Measurements from ENCODE around the gene KDM3A. TPM values are rescaled to one million over a fixed set of nuclear protein-coding genes. Genes with fewer than 3 reads are reported as not detected.

The KDM3A gene
- polyA plus RNA-seq (2013): 30.3 and 30.5 TPM in 2 replicates

- Histone ChIP-seq H3K4me1 (ENCODE audit: control insufficient read depth in 1 of 2, insufficient read depth in 2 of 2, low read length in 2 of 2) (peaks cover 0 to 6% of the 10 kb centered on the region in 2 experiments), H2AK5ac (ENCODE audit: low read length) (no peak within 1 kb of the TSS), H3K79me2 (ENCODE audit: control insufficient read depth, insufficient read depth, low read length, poor library complexity) (peaks cover 4% of the 10 kb centered on the region), H3K36me3 (ENCODE audit: control insufficient read depth in 1 of 2, insufficient read depth in 2 of 2, low read length in 2 of 2) (peaks cover 0 to 3% of the 10 kb centered on the region in 2 experiments), H4K8ac (ENCODE audit: low read depth, low read length) (peak within 1 kb of the TSS; percentile 75), H3K23ac (ENCODE audit: low read length) (no peak within 1 kb of the TSS), H3K79me1 (ENCODE audit: low read length) (peaks cover 6% of the 10 kb centered on the region), H3K18ac (ENCODE audit: low read length) (peak within 1 kb of the TSS; percentile 60), H3K27me3 (ENCODE audit: insufficient read depth, low read length) (no peaks in the 10 kb centered on the region), H2BK12ac (ENCODE audit: low read length) (peak within 1 kb of the TSS; percentile 78), H3K4me3 (ENCODE audit: low read depth, low read length) (peak within 1 kb of the TSS; percentile 89), H3K9me3 (ENCODE audit: insufficient read depth, low read depth, low read length) (peaks cover 2% of the 10 kb centered on the region), H3K9ac (ENCODE audit: low read length) (peak within 1 kb of the TSS; percentile 86), H3K4ac (ENCODE audit: low read depth, low read length) (peak within 1 kb of the TSS; percentile 67), H4K91ac (ENCODE audit: low read depth, low read length) (peak within 1 kb of the TSS; percentile 92), H3K14ac (ENCODE audit: low read length) (peak within 1 kb of the TSS; percentile 79), H3K27ac (ENCODE audit: low read depth, low read length) (peak within 1 kb of the TSS; percentile 91), H3K4me2 (ENCODE audit: low read length) (peak within 1 kb of the TSS; percentile 90), H2BK120ac (ENCODE audit: insufficient read depth, low read length, poor library complexity) (peak within 1 kb of the TSS; percentile 78), H4K12ac (ENCODE audit: low read depth, low read length) (peak within 1 kb of the TSS; percentile 73), H2BK5ac (ENCODE audit: low read depth, low read length, poor library complexity) (peak within 1 kb of the TSS; percentile 95), H2AFZ (ENCODE audit: insufficient read depth, low read length, poor library complexity) (peak within 1 kb of the TSS; percentile 96)
- no CpG with 5 or more reads among the region's 51 CpGs for WGBS (ENCODE audit: extremely low coverage, insufficient coverage, insufficient read length)
- peak; percentile 100 for DNase-seq
These were observed at the start of gene KDM3A for GRCh38 chr2:86440631-86441391. Gene KDM3A, plus strand, starts transcription at chr2:86441371. Its CDS starts 677 bp downstream, at chr2:86442048.

- Histone ChIP-seq H2BK12ac (ENCODE audit: low read length) (no peak overlapping the region), H3K9ac (ENCODE audit: low read length) (no peak overlapping the region), H3K18ac (ENCODE audit: low read length) (no peak overlapping the region), H3K36me3 (ENCODE audit: control insufficient read depth in 1 of 2, insufficient read depth in 2 of 2, low read length in 2 of 2) (no peaks in the 10 kb centered on the region), H3K79me2 (ENCODE audit: control insufficient read depth, insufficient read depth, low read length, poor library complexity) (no peaks in the 10 kb centered on the region), H3K79me1 (ENCODE audit: low read length) (no peaks in the 10 kb centered on the region), H2BK120ac (ENCODE audit: insufficient read depth, low read length, poor library complexity) (no peak overlapping the region), H2AK5ac (ENCODE audit: low read length) (no peak overlapping the region), H3K9me3 (ENCODE audit: insufficient read depth, low read depth, low read length) (no peaks in the 10 kb centered on the region), H3K23ac (ENCODE audit: low read length) (no peak overlapping the region), H2AFZ (ENCODE audit: insufficient read depth, low read length, poor library complexity) (no peak overlapping the region), H4K91ac (ENCODE audit: low read depth, low read length) (no peak overlapping the region), H3K14ac (ENCODE audit: low read length) (no peak overlapping the region), H4K8ac (ENCODE audit: low read depth, low read length) (no peak overlapping the region), H3K27ac (ENCODE audit: low read depth, low read length) (no peak overlapping the region), H3K4me3 (ENCODE audit: low read depth, low read length) (no peak overlapping the region), H3K4me1 (ENCODE audit: control insufficient read depth in 1 of 2, insufficient read depth in 2 of 2, low read length in 2 of 2) (no peaks in the 10 kb centered on the region), H3K27me3 (ENCODE audit: insufficient read depth, low read length) (no peaks in the 10 kb centered on the region), H2BK5ac (ENCODE audit: low read depth, low read length, poor library complexity) (no peak overlapping the region), H3K4ac (ENCODE audit: low read depth, low read length) (no peak overlapping the region), H3K4me2 (ENCODE audit: low read length) (no peak overlapping the region), H4K12ac (ENCODE audit: low read depth, low read length) (no peak overlapping the region)
- WGBS (ENCODE audit: extremely low coverage, insufficient coverage, insufficient read length): no CpG with 5 or more reads among the region's 6 CpGs
- DNase-seq: no peak
These were observed 48.2 kb upstream of the KDM3A start for GRCh38 chr2:86392873-86393518.

- DNase-seq: peak in 1 of 2 donors; percentile 41
- Histone ChIP-seq H3K9ac (ENCODE audit: low read length) (no peak overlapping the region), H3K79me1 (ENCODE audit: low read length) (no peaks in the 10 kb centered on the region), H3K79me2 (ENCODE audit: control insufficient read depth, insufficient read depth, low read length, poor library complexity) (no peaks in the 10 kb centered on the region), H3K4me2 (ENCODE audit: low read length) (no peak overlapping the region), H3K4ac (ENCODE audit: low read depth, low read length) (no peak overlapping the region), H2BK5ac (ENCODE audit: low read depth, low read length, poor library complexity) (no peak overlapping the region), H3K36me3 (ENCODE audit: control insufficient read depth in 1 of 2, insufficient read depth in 2 of 2, low read length in 2 of 2) (no peaks in the 10 kb centered on the region), H3K27ac (ENCODE audit: low read depth, low read length) (no peak overlapping the region), H3K9me3 (ENCODE audit: insufficient read depth, low read depth, low read length) (no peaks in the 10 kb centered on the region), H3K4me1 (ENCODE audit: control insufficient read depth in 1 of 2, insufficient read depth in 2 of 2, low read length in 2 of 2) (no peaks in the 10 kb centered on the region), H3K14ac (ENCODE audit: low read length) (no peak overlapping the region), H3K4me3 (ENCODE audit: low read depth, low read length) (no peak overlapping the region), H2AFZ (ENCODE audit: insufficient read depth, low read length, poor library complexity) (no peak overlapping the region), H4K8ac (ENCODE audit: low read depth, low read length) (no peak overlapping the region), H3K23ac (ENCODE audit: low read length) (no peak overlapping the region), H3K27me3 (ENCODE audit: insufficient read depth, low read length) (no peaks in the 10 kb centered on the region), H2BK120ac (ENCODE audit: insufficient read depth, low read length, poor library complexity) (no peak overlapping the region), H3K18ac (ENCODE audit: low read length) (no peak overlapping the region), H4K91ac (ENCODE audit: low read depth, low read length) (no peak overlapping the region), H2BK12ac (ENCODE audit: low read length) (no peak overlapping the region), H4K12ac (ENCODE audit: low read depth, low read length) (no peak overlapping the region), H2AK5ac (ENCODE audit: low read length) (no peak overlapping the region)
- no CpG with 5 or more reads among the region's 1 CpG for WGBS (ENCODE audit: extremely low coverage, insufficient coverage, insufficient read length)
These were observed 47.4 kb upstream of the KDM3A start for GRCh38 chr2:86393521-86394491.

GRCh38 chr2:86396291-86396785 is 44.8 kb upstream of the KDM3A start:
- Histone ChIP-seq H3K4me1 (ENCODE audit: control insufficient read depth in 1 of 2, insufficient read depth in 2 of 2, low read length in 2 of 2) (no peaks in the 10 kb centered on the region), H3K18ac (ENCODE audit: low read length) (no peak overlapping the region), H3K79me1 (ENCODE audit: low read length) (no peaks in the 10 kb centered on the region), H3K23ac (ENCODE audit: low read length) (no peak overlapping the region), H3K27ac (ENCODE audit: low read depth, low read length) (no peak overlapping the region), H2BK120ac (ENCODE audit: insufficient read depth, low read length, poor library complexity) (no peak overlapping the region), H2AK5ac (ENCODE audit: low read length) (no peak overlapping the region), H3K36me3 (ENCODE audit: control insufficient read depth in 1 of 2, insufficient read depth in 2 of 2, low read length in 2 of 2) (no peaks in the 10 kb centered on the region), H3K27me3 (ENCODE audit: insufficient read depth, low read length) (no peaks in the 10 kb centered on the region), H4K8ac (ENCODE audit: low read depth, low read length) (no peak overlapping the region), H4K12ac (ENCODE audit: low read depth, low read length) (no peak overlapping the region), H3K79me2 (ENCODE audit: control insufficient read depth, insufficient read depth, low read length, poor library complexity) (no peaks in the 10 kb centered on the region), H4K91ac (ENCODE audit: low read depth, low read length) (no peak overlapping the region), H3K14ac (ENCODE audit: low read length) (no peak overlapping the region), H3K9ac (ENCODE audit: low read length) (no peak overlapping the region), H2BK12ac (ENCODE audit: low read length) (no peak overlapping the region), H3K9me3 (ENCODE audit: insufficient read depth, low read depth, low read length) (no peaks in the 10 kb centered on the region), H3K4me3 (ENCODE audit: low read depth, low read length) (no peak overlapping the region), H3K4me2 (ENCODE audit: low read length) (no peak overlapping the region), H3K4ac (ENCODE audit: low read depth, low read length) (no peak overlapping the region), H2AFZ (ENCODE audit: insufficient read depth, low read length, poor library complexity) (no peak overlapping the region), H2BK5ac (ENCODE audit: low read depth, low read length, poor library complexity) (no peak overlapping the region)
- DNase-seq: peak in 1 of 2 donors; percentile 67
- WGBS (ENCODE audit: extremely low coverage, insufficient coverage, insufficient read length): no CpG with 5 or more reads among the region's 6 CpGs
